Mesenteric fat pad (tissue), 1 donor: Measurements from ENCODE around the gene RNU1-3. TPM values are rescaled to one million over a fixed set of nuclear protein-coding genes. Genes with fewer than 3 reads are reported as not detected.
"Not testable (repeated sequence)": the region's sequence is repeated elsewhere in the genome, so short reads cannot be mapped to it uniquely, and the experiment has no call there.

Experiments
- DNase-seq: peaks from one replicate; pipeline ENCODE4 v3.0.0-alpha.2; 2020; ENCODE audit warnings: low spot score
- long read RNA-seq: library from polyadenylated mRNA; unstranded; transcript quantifications from one replicate; pipeline ENCODE4 v2.0.0, GENCODE V29; 2020
- total RNA-seq: library from RNA; stranded (reverse); fragmentation: NEBNext Ultra II Directional; extraction: Animal tissue kit (Norgen Biotek cat#: 25700); gene quantifications from one replicate; pipeline ENCODE4 v1.2.1, GENCODE V29; 2021
- donor health status: DM: yes; HTN: yes; CAD: no.

The RNU1-3 gene
- 6,165 TPM for total RNA-seq
- long read RNA-seq, result 0 reads

DNA sequence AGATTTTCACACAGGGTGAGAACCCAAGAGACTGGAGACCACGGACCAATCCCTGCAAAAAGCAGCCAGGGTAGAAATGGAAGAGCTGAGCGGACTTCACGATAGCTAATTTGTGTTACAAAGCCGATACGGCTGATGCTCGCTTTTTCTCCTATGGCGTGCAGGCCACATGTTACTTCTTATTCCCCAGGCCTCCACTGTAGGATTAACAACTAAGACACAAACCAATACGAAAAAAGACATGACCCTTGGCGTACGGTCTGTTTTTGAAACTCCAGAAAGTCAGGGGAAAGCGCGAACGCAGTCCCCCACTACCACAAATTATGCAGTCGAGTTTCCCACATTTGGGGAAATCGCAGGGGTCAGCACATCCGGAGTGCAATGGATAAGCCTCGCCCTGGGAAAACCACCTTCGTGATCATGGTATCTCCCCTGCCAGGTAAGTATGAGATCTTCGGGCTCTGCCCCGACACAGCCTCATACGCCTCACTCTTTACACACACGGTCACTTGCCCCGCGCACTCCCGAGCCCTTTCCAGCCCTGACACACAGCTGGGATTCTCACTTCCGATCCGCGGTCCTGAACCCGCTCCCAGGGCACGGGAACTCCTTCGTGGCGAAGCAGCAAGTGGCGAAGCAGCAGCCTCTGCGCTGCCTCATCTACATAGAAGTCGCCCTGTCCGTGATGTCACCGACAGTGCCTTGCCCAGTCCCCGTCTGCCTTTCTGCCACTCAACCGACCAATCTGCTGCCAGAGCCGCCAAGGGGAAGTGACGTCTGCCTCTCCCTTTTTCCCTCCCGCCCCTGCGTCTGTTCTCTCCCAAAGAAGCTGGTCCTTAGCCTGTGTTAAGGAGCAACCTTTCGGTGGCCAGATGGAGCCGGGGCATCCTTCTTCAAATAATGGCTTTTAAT lies at the start of gene RNU1-3:
Gene RNU1-3, minus strand, starts transcription at position 447 of the 912 bp plus-strand sequence.
- not testable (repeated sequence) for DNase-seq

- not testable (repeated sequence) for DNase-seq
Observed at GRCh38 chr1:16713480-16713879, 46.7 kb upstream of the RNU1-3 start.

DNA sequence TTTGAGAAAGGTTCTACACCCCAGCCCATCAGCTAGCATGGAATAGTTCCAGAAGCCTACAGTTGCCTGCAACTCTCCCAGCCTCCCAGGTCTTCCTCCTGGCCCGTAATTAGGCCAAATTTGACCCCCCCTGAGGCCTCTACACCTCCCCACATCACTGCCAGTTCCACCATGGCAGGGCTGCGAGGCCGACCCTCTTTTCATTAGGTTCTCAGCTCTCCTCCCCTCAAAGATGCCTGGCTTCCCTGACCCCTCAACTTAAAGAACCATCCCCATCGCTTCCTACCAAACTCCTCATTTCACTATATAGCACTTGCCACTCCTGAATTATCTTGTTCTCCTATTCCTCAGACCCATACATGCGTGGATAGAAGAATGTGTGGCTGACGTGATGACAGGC lies 46.2 kb upstream of the RNU1-3 start:
- peak; percentile 69 for DNase-seq

DNA sequence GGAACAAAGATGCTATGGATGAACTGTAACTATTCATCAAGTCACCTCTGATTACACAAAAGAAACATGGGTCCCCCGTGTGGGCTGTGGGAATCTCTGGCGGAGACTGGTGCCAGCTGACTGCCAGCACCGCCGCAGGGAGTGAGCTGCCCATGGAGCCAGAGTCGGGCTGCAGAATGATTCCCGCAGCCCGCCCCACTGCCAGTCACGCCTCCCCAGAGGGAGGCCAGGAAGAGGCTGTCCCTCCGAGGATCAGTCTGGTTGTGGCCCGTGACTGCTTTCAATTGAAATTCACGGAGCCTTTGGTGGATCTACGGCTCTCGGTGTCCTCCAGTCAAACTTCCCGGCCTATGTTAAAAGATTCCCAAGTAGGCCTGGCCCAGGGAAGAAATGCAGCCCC lies 45.8 kb upstream of the RNU1-3 start:
- peak; percentile 79 for DNase-seq

DNA sequence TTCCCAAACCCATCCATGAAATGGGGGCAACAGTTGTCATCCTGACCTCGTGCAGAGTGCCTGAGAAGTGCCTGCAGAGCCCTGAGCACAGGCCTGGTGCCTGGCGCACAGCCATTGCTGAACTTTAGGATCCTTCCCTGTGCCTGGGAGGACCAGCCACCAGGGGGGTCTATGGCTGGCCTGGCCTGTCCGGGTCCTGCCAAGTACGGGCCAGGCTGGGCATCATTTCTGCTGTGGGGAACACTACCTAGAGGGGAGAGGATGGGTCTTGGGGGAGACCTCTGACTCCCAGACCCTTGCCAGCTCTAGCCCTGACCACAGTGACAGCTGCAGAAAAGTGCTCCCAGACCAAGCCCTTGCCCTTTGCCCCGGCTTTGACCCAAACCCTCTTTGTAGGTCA lies 45.4 kb upstream of the RNU1-3 start:
- peak; percentile 88 for DNase-seq

- DNase-seq, result peak; percentile 89
Observed at GRCh38 chr1:16710618-16711017, 43.9 kb upstream of the RNU1-3 start.

GRCh38 chr1:16709659-16710087 lies 42.9 kb upstream of the RNU1-3 start:
- peak; percentile 81 for DNase-seq

- not testable (repeated sequence) for DNase-seq
Observed at GRCh38 chr1:16708704-16709103, 42.0 kb upstream of the RNU1-3 start.

- peak; percentile 81 for DNase-seq
Observed at GRCh38 chr1:16707130-16708093, 40.7 kb upstream of the RNU1-3 start.

GRCh38 chr1:16706302-16706701 lies 39.6 kb upstream of the RNU1-3 start:
- DNase-seq, result peak; percentile 67

- DNase-seq, result not testable (repeated sequence)
Observed at GRCh38 chr1:16704502-16705100, 37.9 kb upstream of the RNU1-3 start.

GRCh38 chr1:16704076-16704475 lies 37.3 kb upstream of the RNU1-3 start:
- peak; percentile 82 for DNase-seq

- peak; percentile 80 for DNase-seq
Observed at GRCh38 chr1:16703602-16704001, 36.9 kb upstream of the RNU1-3 start.

DNA sequence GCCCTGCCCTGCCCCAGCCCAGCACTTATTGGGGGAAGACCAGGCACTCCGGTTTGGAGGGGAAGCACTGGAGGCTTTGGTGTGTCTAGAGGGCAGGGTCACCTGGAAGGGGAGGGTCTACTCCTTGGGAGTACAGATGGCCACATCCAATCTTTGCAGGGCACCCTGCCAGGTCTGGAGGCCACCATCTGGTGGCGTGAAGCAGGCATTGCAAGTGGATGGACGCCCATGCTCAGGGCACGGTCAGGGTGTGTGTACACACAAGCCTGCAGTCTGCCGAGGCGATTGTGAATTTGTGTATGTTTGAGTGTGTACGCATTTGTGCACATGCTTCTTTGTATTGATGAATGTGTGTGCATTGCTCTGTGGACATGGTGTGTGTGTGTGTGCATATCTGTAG lies 36.4 kb upstream of the RNU1-3 start:
- DNase-seq, result not testable (repeated sequence)

GRCh38 chr1:16702280-16702679 lies 35.5 kb upstream of the RNU1-3 start:
- DNase-seq, result not testable (repeated sequence)

- DNase-seq, result not testable (repeated sequence)
Observed at GRCh38 chr1:16701189-16701588, 34.4 kb upstream of the RNU1-3 start.

DNA sequence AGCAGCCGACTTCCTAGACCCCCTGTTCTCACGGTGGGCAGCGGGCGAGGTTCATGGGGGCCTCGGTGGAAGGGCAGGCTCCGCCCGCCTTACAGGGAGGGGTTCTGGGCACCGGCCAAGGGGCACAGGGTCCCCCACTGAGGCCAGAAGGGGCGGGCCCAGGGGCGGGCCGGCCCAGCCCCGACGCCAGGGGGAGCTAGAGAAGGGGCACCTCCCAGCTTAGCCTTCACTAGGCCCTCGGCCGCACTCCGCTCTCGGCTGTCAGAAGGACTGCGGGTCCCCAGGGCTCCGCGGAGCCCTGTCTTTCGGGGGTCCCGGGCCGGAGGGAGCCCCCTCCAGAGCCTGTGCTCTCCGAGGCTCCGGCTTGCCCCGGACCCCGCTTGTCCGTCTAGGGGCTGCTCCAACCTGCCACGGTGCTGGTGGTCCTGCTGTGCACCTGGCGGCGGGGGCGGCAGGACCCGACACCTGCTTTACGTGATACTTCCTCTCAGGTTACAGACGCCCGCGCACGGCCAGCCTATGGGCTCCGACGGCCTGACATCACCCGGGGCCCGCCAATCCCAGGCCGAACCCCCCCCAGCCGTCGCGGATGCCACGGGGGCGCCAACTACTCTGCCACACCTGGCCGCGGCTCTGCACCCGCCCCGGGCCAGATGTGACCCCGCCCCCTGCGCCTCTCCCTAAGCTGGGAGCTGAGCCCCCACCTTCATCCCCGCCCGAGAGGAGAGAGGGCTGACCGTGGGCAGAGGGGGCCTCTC lies 33.6 kb upstream of the RNU1-3 start:
- DNase-seq, result not testable (repeated sequence)

DNA sequence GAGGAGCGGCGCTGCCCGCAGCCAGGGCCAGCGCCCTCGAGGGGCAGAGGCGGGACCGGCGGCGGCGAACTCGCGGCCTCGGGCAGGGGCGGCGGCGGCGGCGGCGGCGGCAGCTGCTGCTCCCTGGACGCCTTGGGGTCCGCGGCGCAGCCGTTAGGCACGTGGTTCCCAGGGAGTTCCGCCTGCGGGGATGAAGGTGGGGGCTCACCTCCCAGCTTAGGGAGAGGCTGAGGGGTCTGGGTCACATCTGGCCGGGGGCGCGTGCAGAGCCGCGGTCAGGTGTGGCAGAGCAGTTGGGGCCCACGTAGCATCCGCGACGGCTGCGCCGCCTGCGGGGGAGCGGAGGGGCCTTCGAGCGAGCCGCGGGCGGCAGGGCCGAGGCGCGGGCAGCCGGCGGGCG lies 32.7 kb upstream of the RNU1-3 start:
- DNase-seq, result not testable (repeated sequence)

DNA sequence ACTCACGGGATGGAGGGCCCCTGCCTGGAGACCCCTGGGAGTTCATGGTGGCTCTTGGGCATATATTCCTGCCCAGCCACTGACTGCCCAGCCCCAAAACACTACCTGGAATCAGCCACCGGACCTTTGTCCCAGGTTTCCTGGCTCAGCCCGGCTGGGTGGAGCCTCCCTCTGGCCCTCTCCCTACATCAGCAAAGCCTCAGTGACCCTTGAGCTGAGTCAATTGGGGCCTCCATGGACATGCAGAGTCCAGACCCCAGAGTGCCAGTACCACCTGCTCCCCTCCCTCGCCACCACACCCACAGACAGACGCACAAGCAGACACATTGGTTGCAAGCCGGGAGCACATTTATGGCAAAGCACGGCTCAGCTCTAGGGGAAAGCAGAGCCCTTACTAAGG lies 30.4 kb upstream of the RNU1-3 start:
- DNase-seq, result peak; percentile 86

DNA sequence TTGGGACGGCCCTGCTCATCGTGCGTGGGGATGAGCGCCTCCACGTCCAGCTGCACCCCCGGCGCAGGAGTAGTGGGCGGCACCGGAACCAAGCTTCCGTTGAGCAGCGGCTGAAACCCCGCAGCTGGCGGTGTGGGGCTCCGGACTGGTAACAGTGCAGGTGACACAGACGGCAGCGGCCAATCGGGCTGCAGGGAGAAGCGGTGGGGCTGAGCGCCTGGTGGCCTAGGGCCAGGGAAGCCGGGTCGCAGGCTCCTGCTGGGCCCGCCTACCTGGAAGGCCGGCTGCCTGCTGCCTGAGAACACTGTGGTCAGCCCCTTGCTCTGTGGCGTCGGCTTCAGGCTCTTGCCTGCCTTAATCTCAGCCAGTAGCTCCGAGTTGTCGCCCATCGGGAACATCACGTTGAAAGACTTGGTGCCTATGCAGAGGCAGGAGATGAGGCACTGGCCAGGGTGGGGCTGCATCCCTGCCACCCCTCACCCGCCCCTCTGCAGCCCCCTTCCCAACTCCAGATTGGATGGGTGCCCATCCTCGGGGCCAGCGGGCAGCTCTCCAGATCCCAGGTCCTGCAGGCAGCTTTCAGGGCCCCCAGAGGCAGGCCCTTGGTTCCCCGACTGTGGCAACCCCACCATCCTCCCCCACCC lies 29.9 kb upstream of the RNU1-3 start:
- DNase-seq, result not testable (repeated sequence)
